Measurements from ENCODE around the gene NLRP9.

GRCh38 chr19:55667006-55667381 lies 71.2 kb downstream of the NLRP9 start:
- no peak for TF ChIP-seq REST (IDR thresholded peaks at IDR 0.05; ENCODE audit: borderline replicate concordance)
- no peak for TF ChIP-seq POLR2AphosphoS5 (IDR thresholded peaks at IDR 0.05)
- no peak for TF ChIP-seq CTCF (IDR thresholded peaks at IDR 0.05; ENCODE audit: poor library complexity, severe bottlenecking)
